Loucy (cell line): ENCODE measurements around the gene PRTFDC1.
"Not testable (repeated sequence)": the region's sequence is repeated elsewhere in the genome, so short reads cannot be mapped to it uniquely, and the experiment has no call there.

Source experiments
- H2AFZ ChIP-seq: fragments of 200-600 bp; sonication (generic); 2 replicates; pipeline ENCODE4 v1.6.0; 2016; ENCODE audit warnings: antibody characterized with exemption, mild to moderate bottlenecking, low read length, moderate library complexity
- H3F3A ChIP-seq: fragments of 200-600 bp; 2 replicates; pipeline ENCODE4 v1.6.0; 2016; ENCODE audit warnings: antibody characterized with exemption, low read depth, mild to moderate bottlenecking
- H3K27me3 ChIP-seq: fragments of 200-600 bp; sonication (generic); 2 replicates; pipeline ENCODE4 v1.6.1; 2014; ENCODE audit warnings: low read length, mild to moderate bottlenecking; ENCODE audit not compliant: insufficient read depth, poor library complexity, severe bottlenecking
- H3K36me3 ChIP-seq: fragments of 200-600 bp; sonication (generic); 2 replicates; pipeline ENCODE4 v1.6.1; 2016; ENCODE audit warnings: low read length; ENCODE audit not compliant: insufficient read depth
- H3K4me1 ChIP-seq: fragments of 200-600 bp; sonication (generic); 2 replicates; pipeline ENCODE4 v1.5.1; 2014; ENCODE audit warnings: low read length, mild to moderate bottlenecking; ENCODE audit not compliant: insufficient read depth, poor library complexity, severe bottlenecking
- H3K4me2 ChIP-seq: fragments of 200-600 bp; sonication (generic); 2 replicates; pipeline ENCODE4 v1.6.0; 2014; ENCODE audit warnings: antibody characterized with exemption, low read length, low read depth, mild to moderate bottlenecking; ENCODE audit not compliant: poor library complexity, severe bottlenecking
- H3K4me3 ChIP-seq: fragments of 200-600 bp; sonication (generic); 2 replicates; pipeline ENCODE4 v1.5.1; 2014; ENCODE audit warnings: low read length, mild to moderate bottlenecking, mixed read lengths; ENCODE audit not compliant: poor library complexity, severe bottlenecking
- H3K79me2 ChIP-seq: fragments of 200-600 bp; sonication (generic); 2 replicates; pipeline ENCODE4 v1.6.1; 2014; ENCODE audit warnings: low read length; ENCODE audit not compliant: insufficient read depth
- H3K9ac ChIP-seq: fragments of 200-600 bp; sonication (generic); 2 replicates; pipeline ENCODE4 v1.6.0; 2014; ENCODE audit warnings: mild to moderate bottlenecking, low read depth, low read length, moderate library complexity; ENCODE audit not compliant: poor library complexity, severe bottlenecking
- H3K9me2 ChIP-seq: fragments of 200-600 bp; sonication (generic); replicated peaks from 2 replicates; pipeline ENCODE4 v1.6.1; 2016; ENCODE audit warnings: low read depth, low read length, mixed read lengths
- H3K9me3 ChIP-seq: fragments of 200-600 bp; sonication (generic); 2 replicates; pipeline ENCODE4 v1.6.1; 2014; ENCODE audit warnings: mild to moderate bottlenecking, antibody characterized with exemption, low read length, low read depth; ENCODE audit not compliant: insufficient read depth
- H4K20me1 ChIP-seq: fragments of 200-600 bp; sonication (generic); 2 replicates; pipeline ENCODE4 v1.6.0; 2014; ENCODE audit warnings: antibody characterized with exemption, low read length, mild to moderate bottlenecking; ENCODE audit not compliant: insufficient read depth, poor library complexity, severe bottlenecking
- CTCF ChIP-seq: fragments of 200-600 bp; sonication (generic); conservative IDR thresholded peaks from 2 replicates; pipeline ENCODE4 v1.5.1; 2014; ENCODE audit warnings: mild to moderate bottlenecking, antibody characterized with exemption, low read length
- EZH2phosphoT487 ChIP-seq: fragments of 200-600 bp; IDR thresholded peaks from 2 replicates; pipeline ENCODE4 v1.6.1; 2018; ENCODE audit warnings: antibody characterized with exemption, mild to moderate bottlenecking, moderate library complexity, borderline replicate concordance

Gene PRTFDC1

GRCh38 chr10:24919629-24920028 lies 32.8 kb downstream of the PRTFDC1 start:
- not testable (repeated sequence) for H3K9ac ChIP-seq, H3K36me3 ChIP-seq, H3K27me3 ChIP-seq, H3F3A ChIP-seq, H3K4me3 ChIP-seq, H3K9me3 ChIP-seq, H2AFZ ChIP-seq, H4K20me1 ChIP-seq, H3K79me2 ChIP-seq, H3K9me2 ChIP-seq, H3K4me2 ChIP-seq
- peaks cover 12% of the 10 kb centered on the region for H3K4me1 ChIP-seq

- Histone ChIP-seq H3K9ac (no peak overlapping the region), H3K36me3 (no peaks in the 10 kb centered on the region), H3K4me2 (no peak overlapping the region), H3K27me3 (no peaks in the 10 kb centered on the region), H3K79me2 (no peaks in the 10 kb centered on the region), H4K20me1 (no peaks in the 10 kb centered on the region), H3K4me1 (peaks cover 12% of the 10 kb centered on the region), H3K9me3 (peaks cover 3% of the 10 kb centered on the region; the same call in 1 of the 2 replicates), H3K4me3 (no peak overlapping the region), H3K9me2 (no peaks in the 10 kb centered on the region), H3F3A (no peaks in the 10 kb centered on the region), H2AFZ (no peak overlapping the region)
- TF ChIP-seq CTCF: no peak
- TF ChIP-seq EZH2phosphoT487: no peak
Observed at GRCh38 chr10:24917979-24918378, 34.4 kb downstream of the PRTFDC1 start.

- no peaks in the 10 kb centered on the region for H3K36me3 ChIP-seq
- H3F3A ChIP-seq: no peaks in the 10 kb centered on the region
- H3K9me3 ChIP-seq: peaks cover 3% of the 10 kb centered on the region; the same call in 1 of the 2 replicates
- no peaks in the 10 kb centered on the region for H3K79me2 ChIP-seq
- TF ChIP-seq EZH2phosphoT487 (no peak), CTCF (no peak)
- no peaks in the 10 kb centered on the region for H3K27me3 ChIP-seq
- H3K9ac ChIP-seq: no peak overlapping the region
- peaks cover 12% of the 10 kb centered on the region for H3K4me1 ChIP-seq
- H3K9me2 ChIP-seq: no peaks in the 10 kb centered on the region
- no peak overlapping the region for H2AFZ ChIP-seq
- H4K20me1 ChIP-seq: no peaks in the 10 kb centered on the region
- H3K4me3 ChIP-seq: no peak overlapping the region
- no peak overlapping the region for H3K4me2 ChIP-seq
Observed at GRCh38 chr10:24917493-24917892, 34.9 kb downstream of the PRTFDC1 start.

- Histone ChIP-seq H3K9ac (no peak overlapping the region), H3K27me3 (no peaks in the 10 kb centered on the region), H4K20me1 (no peaks in the 10 kb centered on the region), H3K4me2 (no peak overlapping the region), H3K79me2 (no peaks in the 10 kb centered on the region), H3F3A (no peaks in the 10 kb centered on the region), H2AFZ (peak overlapping the region; percentile 43), H3K4me3 (no peak overlapping the region), H3K36me3 (no peaks in the 10 kb centered on the region), H3K4me1 (peaks cover 7% of the 10 kb centered on the region), H3K9me3 (peaks cover 3% of the 10 kb centered on the region; the same call in 1 of the 2 replicates), H3K9me2 (no peaks in the 10 kb centered on the region)
- no peak for TF ChIP-seq EZH2phosphoT487
Observed at GRCh38 chr10:24916365-24916764, 36.0 kb downstream of the PRTFDC1 start.
